Transverse colon (tissue), 4 donors: Measurements from ENCODE around the gene TNNC1. TPM values are rescaled to one million over a fixed set of nuclear protein-coding genes. Genes with fewer than 3 reads are reported as not detected.

Source experiments
- DNase-seq: peaks from one replicate; pipeline ENCODE4 v3.0.0-alpha.2; 2019
- H3K27ac ChIP-seq, 4 donors: fragments of 200-600 bp; sonication (generic); 2 replicates each; pipeline ENCODE4 v1.5.1; 2016 to 2018; ENCODE audit warnings: inconsistent platforms in 4 of 4
- H3K27me3 ChIP-seq: fragments of 200-600 bp; sonication (generic); 2 replicates; pipeline ENCODE4 v1.5.1; 2017; ENCODE audit warnings: inconsistent platforms
- H3K36me3 ChIP-seq, 4 donors: fragments of 200-600 bp; sonication (generic); 2 replicates each; pipeline ENCODE4 v1.5.1; 2017 to 2019; ENCODE audit warnings: inconsistent platforms in 4 of 4
- H3K4me1 ChIP-seq, 4 donors: fragments of 200-600 bp; sonication (generic); 2 replicates each; pipeline ENCODE4 v1.5.1; 2017 to 2020; ENCODE audit warnings: inconsistent platforms in 4 of 4
- H3K4me3 ChIP-seq, 4 donors: fragments of 200-600 bp; sonication (generic); 1 replicate in 1 of 4; 2 replicates in 3 of 4; pipeline versions ENCODE4 v1.5.1 to v1.6.1; 2017 to 2019; ENCODE audit warnings: inconsistent platforms in 4 of 4
- H3K9me3 ChIP-seq, 2 donors: fragments of 200-600 bp; sonication (generic); 2 replicates each; pipeline ENCODE4 v1.5.1; 2017 to 2019; ENCODE audit warnings: inconsistent platforms in 2 of 2
- EP300 ChIP-seq: sonication (generic); formaldehyde crosslinking; IDR thresholded peaks from one replicate; pipeline ENCODE4 v1.6.1; 2017; ENCODE audit warnings: antibody characterized with exemption, low read depth
- POLR2A ChIP-seq: fragments of 450-650 bp; IDR thresholded peaks from one replicate; pipeline ENCODE4 v1.6.1; 2016; ENCODE audit warnings: antibody characterized with exemption, mild to moderate bottlenecking, moderate library complexity
- POLR2AphosphoS5 ChIP-seq, 3 donors: sonication (generic); formaldehyde crosslinking; IDR thresholded peaks; one replicate each; pipeline ENCODE4 v1.6.1; 2016; ENCODE audit warnings: antibody characterized with exemption in 3 of 3
- WGBS, 2 donors: methylation state at CpG; one replicate each; pipeline ENCODE4 v1.1.5; 2018; ENCODE audit warnings: low coverage in 1 of 2; 5-methylcytosine and 5-hydroxymethylcytosine counted together
- in situ Hi-C, 4 donors: fragments of 200-750 bp; cut with MboI; loops; one replicate each; pipeline versions ENCODE4 v1.15.0 to v1.15.1; 2017; ENCODE audit warnings: low sequenced_read_pairs in 3 of 4, low pct_ligation_motif_present in 1 of 4, low pct_unique_long_range_greater_than_20kb in 1 of 4
- intact Hi-C: fragments of 100-400 bp; cut with DNase I; formaldehyde crosslinking; loops from one replicate; pipeline ENCODE4 v1.15.1; 2023; ENCODE audit warnings: low total_unique reads
- total RNA-seq, 4 donors: library from RNA; depleted of rRNA; stranded (reverse); fragments of >200 nt; gene quantifications; one replicate each; pipeline ENCODE4 v1.1.0, GENCODE V29; 2016
- TF ChIP-seq, protein P1 (sequence below), 5 experiments: fragments of 200-600 bp in 3 of 5; fragments of 450-650 bp in 2 of 5; sonication (generic) in 3 of 5; IDR thresholded peaks; 1 replicate in 2 of 5; 2 replicates in 3 of 5; pipeline ENCODE4 v1.5.1; 2016 to 2017; ENCODE audit warnings: antibody characterized with exemption in 5 of 5, inconsistent platforms in 3 of 5, mild to moderate bottlenecking in 2 of 5, moderate library complexity in 1 of 5

TNNC1 gene
- total RNA-seq, 4 donors from 2014 or later = 7.1 to 10.4 TPM; not detected in 2

DNA sequence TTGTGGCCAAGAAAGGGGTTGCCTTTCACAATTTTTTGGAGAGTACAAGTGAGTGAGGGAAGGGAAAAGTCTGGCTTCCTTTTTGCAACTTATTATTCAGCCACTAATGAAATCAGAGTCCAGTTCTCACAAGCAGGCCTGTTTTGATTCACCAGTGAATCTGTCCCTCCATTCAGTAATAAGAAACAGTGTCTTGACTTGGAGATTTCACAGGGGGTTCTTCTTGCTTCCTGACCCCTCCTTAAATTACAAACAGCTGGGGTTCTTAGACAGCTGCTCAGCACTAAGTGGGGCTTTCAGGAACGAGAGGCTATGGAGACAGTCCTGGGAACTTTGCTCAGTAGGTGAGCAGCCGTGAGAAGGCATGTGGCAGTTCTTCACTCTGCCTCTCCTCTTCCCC, 33.5 kb downstream of the TNNC1 start:
- Histone ChIP-seq H3K9me3 (no peaks in the 10 kb centered on the region), H3K27ac (no peak overlapping the region), H3K4me3 (no peak overlapping the region), H3K36me3 (peaks cover 0 to 13% (median 0%) of the 10 kb centered on the region in 4 donors), H3K27me3 (no peaks in the 10 kb centered on the region), H3K4me1 (no peaks in the 10 kb centered on the region)
- intact Hi-C loops (no loop called here), in situ Hi-C loops (no loop called here)
- DNase-seq = no peak
- 40 to 78% methylated on average over 1 to 2 of the region's 2 CpGs for WGBS, 2 donors
- TF ChIP-seq, protein P1, sequence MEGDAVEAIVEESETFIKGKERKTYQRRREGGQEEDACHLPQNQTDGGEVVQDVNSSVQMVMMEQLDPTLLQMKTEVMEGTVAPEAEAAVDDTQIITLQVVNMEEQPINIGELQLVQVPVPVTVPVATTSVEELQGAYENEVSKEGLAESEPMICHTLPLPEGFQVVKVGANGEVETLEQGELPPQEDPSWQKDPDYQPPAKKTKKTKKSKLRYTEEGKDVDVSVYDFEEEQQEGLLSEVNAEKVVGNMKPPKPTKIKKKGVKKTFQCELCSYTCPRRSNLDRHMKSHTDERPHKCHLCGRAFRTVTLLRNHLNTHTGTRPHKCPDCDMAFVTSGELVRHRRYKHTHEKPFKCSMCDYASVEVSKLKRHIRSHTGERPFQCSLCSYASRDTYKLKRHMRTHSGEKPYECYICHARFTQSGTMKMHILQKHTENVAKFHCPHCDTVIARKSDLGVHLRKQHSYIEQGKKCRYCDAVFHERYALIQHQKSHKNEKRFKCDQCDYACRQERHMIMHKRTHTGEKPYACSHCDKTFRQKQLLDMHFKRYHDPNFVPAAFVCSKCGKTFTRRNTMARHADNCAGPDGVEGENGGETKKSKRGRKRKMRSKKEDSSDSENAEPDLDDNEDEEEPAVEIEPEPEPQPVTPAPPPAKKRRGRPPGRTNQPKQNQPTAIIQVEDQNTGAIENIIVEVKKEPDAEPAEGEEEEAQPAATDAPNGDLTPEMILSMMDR (IDR thresholded peaks at IDR 0.05) = no peak
- TF ChIP-seq POLR2A = no peak
- TF ChIP-seq EP300 = no peak
- no peak for TF ChIP-seq POLR2AphosphoS5 (IDR thresholded peaks at IDR 0.05)

DNA sequence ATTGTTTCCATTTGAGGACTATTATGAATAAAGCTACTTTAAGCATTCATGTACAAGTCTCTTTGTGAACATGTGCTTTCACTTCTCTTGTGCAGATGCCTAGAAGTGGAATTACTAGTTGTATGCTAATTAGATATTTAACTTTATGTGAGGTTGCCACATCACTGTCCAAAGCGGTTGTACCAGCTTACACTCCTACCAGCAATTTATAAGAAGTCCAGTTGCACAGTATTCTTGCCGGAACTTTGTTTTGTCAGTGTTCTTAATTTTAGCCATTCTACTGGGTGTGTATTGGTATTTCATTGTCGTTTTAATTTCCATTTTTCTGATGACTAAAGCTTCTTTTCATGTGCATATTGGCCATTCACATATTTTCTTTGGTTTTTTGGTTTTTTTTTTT, 38.0 kb downstream of the TNNC1 start:
- no peak for TF ChIP-seq POLR2AphosphoS5 (IDR thresholded peaks at IDR 0.05)
- TF ChIP-seq EP300 = no peak
- TF ChIP-seq POLR2A = no peak
- TF ChIP-seq, protein P1 (IDR thresholded peaks at IDR 0.05) = no peak
- no peak for DNase-seq

DNA sequence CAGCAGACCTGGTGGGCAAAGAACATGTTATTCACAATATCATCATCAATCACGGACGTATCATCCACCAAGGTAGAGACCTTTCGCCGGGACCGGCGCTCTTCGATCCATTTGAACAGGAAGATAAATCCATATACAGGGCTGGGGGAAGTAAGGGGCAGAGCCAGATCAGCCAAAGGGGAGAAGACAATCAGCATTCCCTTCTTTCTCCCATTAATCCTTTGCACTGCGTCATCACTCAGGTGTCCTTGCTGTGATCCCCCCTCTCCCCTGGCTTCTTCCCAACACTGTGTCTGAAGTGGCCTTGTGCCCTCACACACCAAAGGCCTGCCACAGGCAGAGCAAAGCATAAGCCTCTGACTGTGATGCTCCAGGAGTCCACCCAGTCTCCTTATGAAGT, 45.4 kb downstream of the TNNC1 start:
- TF ChIP-seq, protein P1 (IDR thresholded peaks at IDR 0.05) = no peak
- no peak for TF ChIP-seq POLR2AphosphoS5 (IDR thresholded peaks at IDR 0.05)
- no peak for TF ChIP-seq EP300
- no peak for TF ChIP-seq POLR2A
- in situ Hi-C loops (no loop called here), intact Hi-C loops (no loop called here)
- Histone ChIP-seq H3K4me3 (peak overlapping the region in 2 of 4 donors; percentile 86 to 99), H3K27ac (peak overlapping the region in 2 of 4 donors; percentile 96 to 97), H3K9me3 (no peaks in the 10 kb centered on the region), H3K27me3 (no peaks in the 10 kb centered on the region), H3K36me3 (peaks cover 0 to 10% (median 4%) of the 10 kb centered on the region in 4 donors), H3K4me1 (peaks cover 23 to 56% (median 47%) of the 10 kb centered on the region in 4 donors)
- 80 to 93% methylated on average over 1 to 8 of the region's 8 CpGs for WGBS, 2 donors
- no peak for DNase-seq

More for the DNA sequence above, 38.0 kb downstream of the TNNC1 start:
- H3K4me1 ChIP-seq = peaks cover 3 to 27% (median 18%) of the 10 kb centered on the region in 4 donors
- no peak overlapping the region for H3K27ac ChIP-seq
- H3K27me3 ChIP-seq = no peaks in the 10 kb centered on the region
- no peaks in the 10 kb centered on the region for H3K9me3 ChIP-seq
- in situ Hi-C loops = no loop called here
- H3K4me3 ChIP-seq = no peak overlapping the region
- intact Hi-C loops = no loop called here
- WGBS, 2 donors = 87 to 89% methylated on average over 3 of the region's 3 CpGs
- peaks cover 0 to 13% (median 0%) of the 10 kb centered on the region in 4 donors for H3K36me3 ChIP-seq

DNA sequence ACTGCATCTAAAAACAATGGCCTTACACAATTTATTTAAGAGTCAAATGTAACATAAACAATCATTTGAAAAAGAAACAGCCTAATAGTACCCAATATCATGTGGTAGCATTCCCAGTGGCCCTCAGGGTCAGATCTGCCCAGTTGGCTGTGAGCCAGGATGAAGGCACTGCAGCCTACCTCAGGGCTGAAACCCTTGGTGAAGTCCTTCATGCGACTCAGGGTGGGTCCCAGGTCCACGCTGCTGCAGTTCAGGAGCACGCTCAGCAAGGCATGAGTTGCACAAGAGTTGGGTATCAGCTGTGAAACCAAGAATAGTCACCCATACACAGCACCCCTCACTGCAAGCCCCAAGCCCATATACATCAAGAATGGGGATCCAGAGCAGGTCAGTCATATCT, 46.1 kb downstream of the TNNC1 start:
- in situ Hi-C loops = no loop called here
- DNase-seq = no peak
- Histone ChIP-seq H3K36me3 (peaks cover 0 to 17% (median 7%) of the 10 kb centered on the region in 4 donors), H3K4me3 (no peak overlapping the region), H3K4me1 (peaks cover 22 to 49% (median 45%) of the 10 kb centered on the region in 4 donors), H3K27me3 (no peaks in the 10 kb centered on the region), H3K27ac (no peak overlapping the region), H3K9me3 (no peaks in the 10 kb centered on the region)
- 100% methylated on average over 2 of the region's 3 CpGs; no CpG with 5 or more reads in 1 of the 2 donors for WGBS, 2 donors
- intact Hi-C loops = no loop called here
- TF ChIP-seq POLR2AphosphoS5 (IDR thresholded peaks at IDR 0.05) = no peak
- no peak for TF ChIP-seq EP300
- TF ChIP-seq POLR2A = no peak
- TF ChIP-seq, protein P1 (IDR thresholded peaks at IDR 0.05) = no peak
